Measurements from ENCODE around the gene SMG9.

DNA sequence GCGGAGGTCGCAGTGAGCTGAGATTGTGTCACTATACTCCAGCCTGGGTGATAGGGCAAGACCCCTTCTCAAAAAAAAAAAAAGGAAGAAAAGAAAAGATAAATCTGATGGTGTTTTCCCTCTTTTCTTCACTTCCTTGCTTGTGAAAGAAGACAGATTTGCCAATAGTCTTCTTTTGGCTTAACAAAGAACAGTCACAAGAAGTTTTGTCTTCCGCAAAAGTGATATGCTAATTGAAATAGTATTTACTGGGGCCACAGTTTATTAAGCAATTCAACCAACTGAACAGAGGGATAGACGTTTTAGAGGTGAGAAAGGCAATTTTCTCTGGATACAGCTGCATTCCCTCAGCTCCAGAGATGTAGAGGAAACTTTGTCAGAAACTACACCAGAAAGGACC is 61.9 kb downstream of the SMG9 start:
- no peak for TF ChIP-seq POLR2AphosphoS5 (IDR thresholded peaks at IDR 0.05; ENCODE audit: low read depth, low read length)
- no peak for TF ChIP-seq GABPA (IDR thresholded peaks at IDR 0.05; ENCODE audit: low read depth)
- TF ChIP-seq, protein P1, sequence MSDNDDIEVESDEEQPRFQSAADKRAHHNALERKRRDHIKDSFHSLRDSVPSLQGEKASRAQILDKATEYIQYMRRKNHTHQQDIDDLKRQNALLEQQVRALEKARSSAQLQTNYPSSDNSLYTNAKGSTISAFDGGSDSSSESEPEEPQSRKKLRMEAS (IDR thresholded peaks at IDR 0.05; ENCODE audit: low read depth), result no peak
- TF ChIP-seq, protein P2, sequence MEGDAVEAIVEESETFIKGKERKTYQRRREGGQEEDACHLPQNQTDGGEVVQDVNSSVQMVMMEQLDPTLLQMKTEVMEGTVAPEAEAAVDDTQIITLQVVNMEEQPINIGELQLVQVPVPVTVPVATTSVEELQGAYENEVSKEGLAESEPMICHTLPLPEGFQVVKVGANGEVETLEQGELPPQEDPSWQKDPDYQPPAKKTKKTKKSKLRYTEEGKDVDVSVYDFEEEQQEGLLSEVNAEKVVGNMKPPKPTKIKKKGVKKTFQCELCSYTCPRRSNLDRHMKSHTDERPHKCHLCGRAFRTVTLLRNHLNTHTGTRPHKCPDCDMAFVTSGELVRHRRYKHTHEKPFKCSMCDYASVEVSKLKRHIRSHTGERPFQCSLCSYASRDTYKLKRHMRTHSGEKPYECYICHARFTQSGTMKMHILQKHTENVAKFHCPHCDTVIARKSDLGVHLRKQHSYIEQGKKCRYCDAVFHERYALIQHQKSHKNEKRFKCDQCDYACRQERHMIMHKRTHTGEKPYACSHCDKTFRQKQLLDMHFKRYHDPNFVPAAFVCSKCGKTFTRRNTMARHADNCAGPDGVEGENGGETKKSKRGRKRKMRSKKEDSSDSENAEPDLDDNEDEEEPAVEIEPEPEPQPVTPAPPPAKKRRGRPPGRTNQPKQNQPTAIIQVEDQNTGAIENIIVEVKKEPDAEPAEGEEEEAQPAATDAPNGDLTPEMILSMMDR (IDR thresholded peaks at IDR 0.05), result no peak

Measured in SK-N-SH (cell line).